GM21737 (cell line): ENCODE measurements around the gene ROPN1B.

Source experiments
- ATAC-seq: cut with Tn5 transposase; IDR thresholded peaks from one replicate; pipeline ENCODE4 v1.9.1; 2021; ENCODE audit warnings: mild to moderate bottlenecking, moderate library complexity; ENCODE audit not compliant: unreplicated experiment

Gene ROPN1B

GRCh38 chr3:126003447-126004190 is 34.6 kb downstream of the ROPN1B start:
- ATAC-seq, result no peak

GRCh38 chr3:126004217-126004616 is 35.2 kb downstream of the ROPN1B start:
- ATAC-seq, result no peak

- no peak for ATAC-seq
These were observed 35.7 kb downstream of the ROPN1B start for GRCh38 chr3:126004692-126005091.

- no peak for ATAC-seq
These were observed 37.0 kb downstream of the ROPN1B start for GRCh38 chr3:126005951-126006350.

GRCh38 chr3:126008219-126008618 is 39.2 kb downstream of the ROPN1B start:
- no peak for ATAC-seq

- ATAC-seq, result no peak
These were observed 40.2 kb downstream of the ROPN1B start for GRCh38 chr3:126009181-126009580.

GRCh38 chr3:126013751-126014156 is 44.8 kb downstream of the ROPN1B start:
- ATAC-seq, result no peak

- no peak for ATAC-seq
These were observed 45.3 kb downstream of the ROPN1B start for GRCh38 chr3:126014252-126014651.

- no peak for ATAC-seq
These were observed 46.1 kb downstream of the ROPN1B start for GRCh38 chr3:126015075-126015474.

- ATAC-seq, result no peak
These were observed 47.6 kb downstream of the ROPN1B start for GRCh38 chr3:126016616-126017015.

- ATAC-seq, result no peak
These were observed 48.4 kb downstream of the ROPN1B start for GRCh38 chr3:126017362-126017761.

- no peak for ATAC-seq
These were observed 49.6 kb downstream of the ROPN1B start for GRCh38 chr3:126018545-126018944.

GRCh38 chr3:126018995-126019394 is 50.0 kb downstream of the ROPN1B start:
- no peak for ATAC-seq

GRCh38 chr3:126019683-126020082 is 50.7 kb downstream of the ROPN1B start:
- no peak for ATAC-seq

GRCh38 chr3:126021224-126021623 is 52.2 kb downstream of the ROPN1B start:
- ATAC-seq, result no peak

GRCh38 chr3:126021702-126022101 is 52.7 kb downstream of the ROPN1B start:
- ATAC-seq, result no peak

- no peak for ATAC-seq
These were observed 53.9 kb downstream of the ROPN1B start for GRCh38 chr3:126022741-126023359.

GRCh38 chr3:126023390-126023789 is 54.4 kb downstream of the ROPN1B start:
- no peak for ATAC-seq

GRCh38 chr3:126024049-126024854 is 55.3 kb downstream of the ROPN1B start:
- no peak for ATAC-seq

GRCh38 chr3:126025116-126025729 is 56.2 kb downstream of the ROPN1B start:
- ATAC-seq, result no peak

- no peak for ATAC-seq
These were observed 56.9 kb downstream of the ROPN1B start for GRCh38 chr3:126025862-126026261.
